HG03039 (cell line): Measurements from ENCODE around the gene FAM20C.

Experiments used
- ATAC-seq: cut with Tn5 transposase; IDR thresholded peaks from one replicate; pipeline ENCODE4 v1.9.1; 2021; ENCODE audit warnings: mild to moderate bottlenecking, moderate library complexity; ENCODE audit not compliant: unreplicated experiment

Gene FAM20C

GRCh38 chr7:158771-159170 is 33.6 kb upstream of the FAM20C start:
- ATAC-seq = no peak

- ATAC-seq = no peak
Measured at GRCh38 chr7:159370-160270, 32.8 kb upstream of the FAM20C start.

DNA sequence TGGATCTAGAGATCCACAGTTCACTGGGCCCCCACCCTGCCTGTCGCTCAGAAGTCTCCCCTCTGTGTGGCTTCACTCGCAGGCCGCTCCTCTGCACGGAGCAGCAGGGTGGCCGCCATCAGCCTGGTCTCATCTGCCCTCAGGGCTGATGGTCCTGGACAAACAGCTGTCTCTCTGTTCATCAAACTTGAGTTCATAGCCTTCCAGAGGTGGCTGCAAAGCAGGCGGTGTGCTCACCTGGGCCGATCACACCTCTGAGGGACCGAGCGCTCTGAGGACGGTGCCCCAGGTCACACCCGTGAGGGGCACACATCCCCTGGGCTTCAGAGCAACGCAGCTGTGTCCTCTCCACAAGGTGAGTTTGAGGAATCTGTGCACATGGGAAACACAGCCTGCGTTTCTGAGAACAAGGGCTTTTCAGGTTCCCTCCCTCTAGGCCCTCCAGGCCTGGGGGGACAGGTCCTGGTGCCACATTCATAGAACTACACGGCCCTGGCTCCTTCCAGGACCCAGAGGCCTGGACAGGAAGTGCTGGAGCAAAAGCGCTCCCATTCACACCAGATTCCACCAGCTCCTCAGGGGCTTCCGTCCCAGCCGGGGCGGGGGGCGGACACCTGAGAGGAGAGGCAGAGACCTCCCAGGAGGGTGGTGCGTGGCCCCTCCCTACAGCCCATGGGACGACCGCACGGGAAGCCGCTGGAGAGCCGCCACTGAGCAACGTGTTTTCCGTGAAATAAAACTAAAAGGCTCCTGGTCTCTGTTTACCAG is 31.2 kb upstream of the FAM20C start:
- ATAC-seq = no peak

- ATAC-seq = no peak
Measured at GRCh38 chr7:162632-163297, 29.6 kb upstream of the FAM20C start.

GRCh38 chr7:163298-163695 is 29.1 kb upstream of the FAM20C start:
- no peak for ATAC-seq

DNA sequence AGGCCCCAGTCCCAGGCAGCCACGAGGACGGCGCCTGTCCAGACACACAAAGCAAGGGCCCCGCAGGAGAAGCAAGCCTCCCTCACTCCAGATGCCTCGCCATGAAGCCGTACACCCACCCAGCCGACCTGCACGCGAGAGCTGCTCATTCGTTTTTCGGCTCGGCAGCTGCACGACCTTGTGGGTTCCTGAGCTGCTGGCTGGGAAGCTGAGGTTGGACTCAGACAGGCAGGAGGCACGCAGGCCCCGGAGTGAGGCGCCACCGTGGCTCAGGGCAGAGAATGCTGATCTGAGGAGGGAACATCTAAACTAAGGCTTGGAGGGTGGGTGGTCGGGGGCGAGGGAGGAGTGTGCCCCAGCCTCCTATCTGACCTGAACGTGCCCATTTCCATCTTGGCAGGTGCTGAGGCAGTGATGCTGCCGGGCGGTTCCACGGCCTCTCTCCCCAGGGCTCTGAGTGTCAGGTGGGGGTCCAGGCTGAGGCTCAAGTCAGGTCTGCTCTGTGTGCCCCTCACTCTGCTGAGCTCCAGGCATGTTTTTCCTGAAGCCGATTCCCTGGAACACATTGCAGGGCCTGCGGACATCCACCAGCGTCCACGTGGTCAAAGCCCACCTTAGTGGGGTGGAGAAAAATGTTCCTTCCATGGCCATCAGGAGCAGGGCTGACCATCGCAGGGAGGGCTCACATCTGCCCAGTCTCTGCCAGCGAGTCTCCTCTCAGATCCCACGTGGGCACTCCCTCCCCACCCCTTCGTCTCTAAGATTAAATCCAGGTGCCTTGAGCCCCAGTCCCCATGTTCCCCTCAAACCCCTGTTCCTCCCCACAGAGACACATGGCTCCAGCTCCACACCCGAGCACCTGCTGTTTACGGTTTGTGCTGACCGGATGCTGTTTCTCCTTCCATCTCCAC is 28.1 kb upstream of the FAM20C start:
- no peak for ATAC-seq

DNA sequence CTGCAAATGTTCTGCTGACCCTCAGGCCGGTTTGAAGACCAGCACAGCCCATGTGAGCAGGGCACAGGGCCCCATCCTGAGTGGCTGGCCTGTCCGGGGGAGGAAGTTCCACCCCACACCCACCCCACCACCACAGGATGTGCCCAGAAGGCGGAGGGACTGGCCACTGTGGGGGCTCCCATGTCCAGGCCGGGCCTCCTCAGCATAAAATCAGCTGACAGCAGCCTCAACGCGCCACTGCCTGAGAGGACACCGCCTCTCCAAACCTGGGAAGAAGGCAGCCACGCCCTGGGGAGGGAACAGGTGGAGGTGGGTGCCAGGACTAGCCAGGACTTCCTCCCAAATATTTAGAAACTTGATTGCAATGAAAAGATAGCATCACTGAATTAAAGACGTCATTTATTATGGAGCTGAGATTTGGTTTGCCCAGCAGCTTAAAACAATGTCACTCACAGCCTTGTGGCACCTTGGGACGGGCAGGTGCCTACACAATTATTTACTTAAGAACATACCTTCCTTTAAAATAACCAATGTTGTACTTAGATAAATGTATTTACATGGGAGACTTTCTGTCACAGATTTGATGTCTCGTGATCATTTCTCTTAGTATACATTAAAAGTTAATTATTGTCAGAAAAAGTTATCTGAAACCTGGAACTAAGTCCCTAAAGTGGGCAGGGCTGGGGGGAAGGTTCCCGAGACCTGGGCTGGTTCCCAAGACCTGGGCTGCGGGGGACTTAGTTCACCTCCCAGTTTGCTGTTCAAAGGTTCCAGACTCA is 27.3 kb upstream of the FAM20C start:
- no peak for ATAC-seq

DNA sequence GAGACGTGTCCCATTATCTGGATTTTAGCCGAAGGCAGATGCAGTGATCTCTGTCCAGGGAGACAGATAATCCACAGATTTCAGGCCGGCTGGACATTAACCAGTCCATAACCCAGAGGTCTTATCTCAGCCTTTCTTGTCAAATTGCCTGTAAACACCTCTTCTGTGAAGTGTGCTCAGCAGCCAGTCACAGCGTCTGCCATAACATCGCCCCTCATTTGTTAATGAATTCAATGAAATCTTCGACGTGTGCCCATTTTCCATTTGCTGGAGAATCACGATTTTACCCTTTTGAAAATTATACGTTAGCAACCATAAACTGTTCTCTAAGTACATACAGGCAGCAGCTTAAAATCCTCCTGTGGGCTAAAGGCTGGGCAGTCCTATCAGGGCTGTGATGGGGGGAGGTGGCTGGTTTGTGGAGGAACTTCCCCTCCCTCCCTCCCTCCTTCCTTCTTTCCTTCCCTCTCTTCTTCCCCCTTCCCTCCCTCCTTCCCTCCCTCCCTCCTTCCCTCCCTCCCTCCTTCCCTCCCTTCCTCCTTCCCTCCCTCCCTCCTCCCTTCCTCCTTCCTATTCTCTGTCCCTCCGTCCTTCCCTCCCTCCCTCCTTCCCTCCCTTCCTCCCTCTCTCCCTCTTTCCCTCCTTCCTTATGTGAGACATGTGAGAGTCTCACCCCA is 26.6 kb upstream of the FAM20C start:
- no peak for ATAC-seq

DNA sequence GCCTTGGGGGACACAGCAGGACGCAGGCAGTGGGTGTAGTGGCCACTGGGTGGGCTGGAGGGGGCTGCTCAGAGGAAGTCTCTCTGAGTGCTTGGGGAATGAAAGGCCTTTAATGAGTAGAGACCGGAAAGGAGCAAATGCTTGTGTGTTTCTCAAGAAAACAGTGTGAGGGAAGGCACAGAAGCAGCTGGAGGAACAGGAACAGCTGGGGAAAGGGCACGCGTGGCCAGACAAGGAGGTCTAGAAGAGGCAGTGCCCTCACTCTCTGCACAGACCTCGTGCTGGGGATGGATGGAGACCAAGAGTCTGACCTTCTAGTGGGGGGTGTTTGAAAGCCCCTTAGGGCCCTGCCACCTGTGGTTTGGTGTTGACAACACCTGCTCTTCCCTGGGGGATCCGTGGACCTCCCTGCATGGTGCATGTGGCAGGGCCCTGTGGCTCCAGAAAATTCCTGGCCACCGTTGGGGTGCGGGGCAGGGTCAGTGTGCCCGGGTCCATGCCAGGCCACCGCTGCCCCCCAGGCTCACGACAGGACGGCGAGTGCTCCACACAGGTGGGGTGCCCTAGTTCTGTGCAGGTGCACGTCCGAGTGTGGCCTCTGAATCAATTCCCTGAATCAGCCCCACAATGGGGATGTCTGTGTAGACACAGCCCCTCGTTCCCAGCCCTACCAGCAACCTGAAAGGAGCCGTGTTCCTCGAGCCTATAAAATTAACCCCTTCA is 25.9 kb upstream of the FAM20C start:
- ATAC-seq = no peak

DNA sequence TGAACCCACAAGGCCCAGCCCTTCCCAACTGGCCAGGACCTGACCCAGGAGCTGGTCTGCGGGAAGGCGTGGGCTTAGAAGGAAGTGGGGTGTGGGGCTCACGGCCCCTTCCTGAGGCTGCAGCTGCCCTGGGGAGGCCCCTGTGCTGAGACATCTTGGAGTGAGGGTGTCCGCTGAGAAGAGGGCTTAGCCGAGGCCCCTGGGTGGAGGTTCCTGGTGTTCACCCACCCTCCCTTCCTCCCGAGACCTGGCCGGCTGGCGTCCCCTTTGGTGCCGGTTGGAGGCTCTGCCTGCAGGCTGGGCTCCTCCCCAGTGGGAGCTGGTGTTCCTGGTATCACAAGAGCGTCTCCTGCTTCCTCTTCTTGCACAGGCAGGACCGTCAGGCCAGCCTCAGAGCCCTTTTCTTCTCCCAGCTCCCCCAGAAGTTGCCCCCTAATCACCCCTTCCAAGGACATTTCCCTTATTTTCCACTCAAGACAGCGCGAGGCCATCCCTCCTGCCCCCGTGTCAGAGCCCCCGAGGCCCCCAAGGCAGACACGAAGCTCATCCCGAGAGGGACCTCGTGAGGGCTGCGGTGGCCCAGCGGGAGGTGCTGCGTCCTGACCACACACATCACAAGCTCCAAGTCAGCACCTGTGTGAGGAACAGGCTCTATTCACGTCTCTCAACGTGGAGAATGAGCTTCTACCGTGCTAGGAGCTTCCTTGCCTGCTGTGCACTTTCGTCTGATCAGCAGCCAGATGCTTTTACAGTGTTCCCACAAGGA is 25.1 kb upstream of the FAM20C start:
- no peak for ATAC-seq

DNA sequence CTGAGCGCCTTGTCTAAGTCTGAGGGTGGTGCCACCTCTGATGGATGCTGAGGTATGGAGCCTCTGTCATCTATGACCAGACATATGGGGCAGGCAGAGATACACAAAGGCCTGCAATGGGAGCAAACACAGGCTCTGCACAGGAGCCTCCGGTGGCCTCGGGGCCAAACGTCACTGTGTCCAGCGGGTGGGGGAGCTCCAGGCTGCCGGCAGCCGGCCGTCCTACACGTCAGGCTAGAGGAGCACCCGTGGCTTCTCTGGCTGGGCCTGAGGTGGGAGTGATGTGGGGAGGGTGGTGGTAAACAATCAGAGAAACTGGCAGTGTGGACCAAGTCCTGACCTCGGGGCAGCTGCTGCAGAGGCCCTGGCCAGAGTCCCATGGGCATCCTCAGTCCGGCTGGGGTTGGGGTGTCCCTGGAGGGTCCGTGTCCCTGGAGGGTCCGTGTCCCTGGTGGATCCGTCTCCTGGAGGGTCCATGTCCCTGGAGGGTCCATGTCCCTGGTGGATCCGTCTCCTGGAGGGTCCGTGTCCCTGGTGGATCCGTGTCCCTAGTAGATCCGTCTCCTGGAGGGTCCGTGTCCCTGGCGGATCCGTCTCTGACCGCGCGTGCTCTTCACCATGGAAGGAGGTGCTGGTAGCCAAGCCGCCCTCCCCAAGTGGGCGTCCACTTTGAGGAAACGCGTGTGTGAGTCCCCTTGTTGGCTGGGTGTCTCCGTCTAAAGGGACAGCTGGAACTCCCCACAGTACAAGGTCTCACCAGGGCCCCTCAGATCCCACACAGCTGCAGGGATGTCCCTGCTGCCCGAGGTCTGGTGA is 24.2 kb upstream of the FAM20C start:
- no peak for ATAC-seq

- no peak for ATAC-seq
Measured at GRCh38 chr7:169276-170172, 22.8 kb upstream of the FAM20C start.

- no peak for ATAC-seq
Measured at GRCh38 chr7:170551-171363, 21.6 kb upstream of the FAM20C start.

- ATAC-seq = no peak
Measured at GRCh38 chr7:171364-171904, 20.9 kb upstream of the FAM20C start.
